Measurements from ENCODE around the gene COL17A1.

The COL17A1 gene

GRCh38 chr10:104090611-104091010 is 4.9 kb upstream of the COL17A1 start:
- H3K18ac ChIP-seq (ENCODE audit: low read depth in 1 of 2, low read length in 2 of 2), result no peak overlapping the region
- H4K91ac ChIP-seq (ENCODE audit: low read length), result no peak overlapping the region
- peaks cover 6% of the 10 kb centered on the region for H3K4me1 ChIP-seq (ENCODE audit: control insufficient read depth, insufficient read depth, low read depth, low read length)
- no peaks in the 10 kb centered on the region for H3K79me1 ChIP-seq (replicated peaks; ENCODE audit: low read length, poor library complexity, severe bottlenecking)
- no peak overlapping the region for H2AK5ac ChIP-seq (ENCODE audit: low read length, severe bottlenecking)
- H2BK12ac ChIP-seq (ENCODE audit: low read length in 2 of 2), result no peak overlapping the region
- H3K23ac ChIP-seq (ENCODE audit: low read length in 2 of 2), result no peak overlapping the region
- H2BK15ac ChIP-seq (ENCODE audit: low read depth, poor library complexity, severe bottlenecking), result no peak overlapping the region
- H2BK120ac ChIP-seq (ENCODE audit: low read depth, low read length), result no peak overlapping the region
- H2BK5ac ChIP-seq (ENCODE audit: low read depth, low read length, poor library complexity, severe bottlenecking), result no peak overlapping the region
- 77% methylated on average over 2 of the region's 2 CpGs for WGBS
- no peak overlapping the region for H3K4ac ChIP-seq (ENCODE audit: low read depth in 1 of 2, low read length in 2 of 2)
- H3K27me3 ChIP-seq (ENCODE audit: control insufficient read depth in 1 of 2, insufficient read depth in 1 of 2, low read length in 2 of 2), result no peaks in the 10 kb centered on the region
- no peak overlapping the region for H2AFZ ChIP-seq (ENCODE audit: low read depth, low read length)
- H3K4me2 ChIP-seq (ENCODE audit: low read length, poor library complexity, severe bottlenecking), result no peak overlapping the region
- H3K9ac ChIP-seq (ENCODE audit: low read length), result no peak overlapping the region
- H3K27ac ChIP-seq (ENCODE audit: low read length, poor library complexity, severe bottlenecking), result peak overlapping the region; percentile 36
- H3K9me3 ChIP-seq (ENCODE audit: control insufficient read depth, low read length), result peaks cover 23% of the 10 kb centered on the region
- H3K14ac ChIP-seq (ENCODE audit: low read length in 2 of 2), result no peak overlapping the region
- H3K36me3 ChIP-seq (ENCODE audit: control insufficient read depth in 1 of 2, insufficient read depth in 2 of 2, low read depth in 1 of 2, low read length in 2 of 2), result no peaks in the 10 kb centered on the region
- no peak overlapping the region for H4K8ac ChIP-seq (ENCODE audit: low read length)
- H3K4me3 ChIP-seq (ENCODE audit: insufficient read depth in 1 of 2, low read depth in 1 of 2, low read length in 2 of 2), result no peak overlapping the region
- no peak for DNase-seq

- Histone ChIP-seq H3K27ac (ENCODE audit: low read length, poor library complexity, severe bottlenecking) (no peak overlapping the region), H3K9ac (ENCODE audit: low read length) (no peak overlapping the region), H3K36me3 (ENCODE audit: control insufficient read depth in 1 of 2, insufficient read depth in 2 of 2, low read depth in 1 of 2, low read length in 2 of 2) (no peaks in the 10 kb centered on the region), H3K4me1 (ENCODE audit: control insufficient read depth, insufficient read depth, low read depth, low read length) (peaks cover 6% of the 10 kb centered on the region), H2BK5ac (ENCODE audit: low read depth, low read length, poor library complexity, severe bottlenecking) (no peak overlapping the region), H2AK5ac (ENCODE audit: low read length, severe bottlenecking) (no peak overlapping the region), H2BK15ac (ENCODE audit: low read depth, poor library complexity, severe bottlenecking) (no peak overlapping the region), H3K4me3 (ENCODE audit: insufficient read depth in 1 of 2, low read depth in 1 of 2, low read length in 2 of 2) (no peak overlapping the region), H3K27me3 (ENCODE audit: control insufficient read depth in 1 of 2, insufficient read depth in 1 of 2, low read length in 2 of 2) (no peaks in the 10 kb centered on the region), H3K4ac (ENCODE audit: low read depth in 1 of 2, low read length in 2 of 2) (no peak overlapping the region), H4K91ac (ENCODE audit: low read length) (no peak overlapping the region), H3K14ac (ENCODE audit: low read length in 2 of 2) (no peak overlapping the region), H2AFZ (ENCODE audit: low read depth, low read length) (no peak overlapping the region), H2BK120ac (ENCODE audit: low read depth, low read length) (no peak overlapping the region), H3K9me3 (ENCODE audit: control insufficient read depth, low read length) (peaks cover 23% of the 10 kb centered on the region), H4K8ac (ENCODE audit: low read length) (no peak overlapping the region), H3K79me1 (replicated peaks; ENCODE audit: low read length, poor library complexity, severe bottlenecking) (no peaks in the 10 kb centered on the region), H2BK12ac (ENCODE audit: low read length in 2 of 2) (no peak overlapping the region), H3K4me2 (ENCODE audit: low read length, poor library complexity, severe bottlenecking) (no peak overlapping the region), H3K18ac (ENCODE audit: low read depth in 1 of 2, low read length in 2 of 2) (no peak overlapping the region), H3K23ac (ENCODE audit: low read length in 2 of 2) (no peak overlapping the region)
- 93% methylated on average over 3 of the region's 3 CpGs for WGBS
- DNase-seq, result no peak
Measured at GRCh38 chr10:104089621-104090020, 3.9 kb upstream of the COL17A1 start.

DNA sequence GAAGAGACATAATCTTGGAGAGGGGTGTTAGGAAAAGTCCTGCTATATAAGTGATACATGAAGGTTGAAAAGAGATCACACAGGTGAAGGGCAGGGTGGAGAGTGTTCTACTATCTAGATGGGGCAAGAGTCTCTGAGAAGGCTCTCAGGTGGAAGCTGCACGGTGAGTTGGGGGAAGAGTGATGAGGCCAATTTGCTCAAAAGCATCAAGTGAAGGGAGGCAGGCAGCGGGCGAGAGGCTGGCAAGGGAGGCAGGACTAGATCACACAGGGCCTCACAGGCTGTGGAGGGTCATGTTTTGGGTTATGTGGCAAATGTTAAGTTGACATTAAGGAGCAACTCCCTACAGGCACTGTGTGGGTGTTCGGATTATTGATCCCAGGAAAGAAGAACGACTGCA is 2.6 kb upstream of the COL17A1 start:
- H3K4me3 ChIP-seq (ENCODE audit: insufficient read depth in 1 of 2, low read depth in 1 of 2, low read length in 2 of 2), result no peak overlapping the region
- H2BK12ac ChIP-seq (ENCODE audit: low read length in 2 of 2), result no peak overlapping the region
- no peak overlapping the region for H3K27ac ChIP-seq (ENCODE audit: low read length, poor library complexity, severe bottlenecking)
- H2AFZ ChIP-seq (ENCODE audit: low read depth, low read length), result no peak overlapping the region
- H3K36me3 ChIP-seq (ENCODE audit: control insufficient read depth in 1 of 2, insufficient read depth in 2 of 2, low read depth in 1 of 2, low read length in 2 of 2), result no peaks in the 10 kb centered on the region
- no peak overlapping the region for H2BK15ac ChIP-seq (ENCODE audit: low read depth, poor library complexity, severe bottlenecking)
- H3K18ac ChIP-seq (ENCODE audit: low read depth in 1 of 2, low read length in 2 of 2), result no peak overlapping the region
- H3K79me1 ChIP-seq (replicated peaks; ENCODE audit: low read length, poor library complexity, severe bottlenecking), result no peaks in the 10 kb centered on the region
- H2BK120ac ChIP-seq (ENCODE audit: low read depth, low read length), result no peak overlapping the region
- H3K4ac ChIP-seq (ENCODE audit: low read depth in 1 of 2, low read length in 2 of 2), result no peak overlapping the region
- H3K14ac ChIP-seq (ENCODE audit: low read length in 2 of 2), result no peak overlapping the region
- no peak overlapping the region for H2BK5ac ChIP-seq (ENCODE audit: low read depth, low read length, poor library complexity, severe bottlenecking)
- no peak overlapping the region for H4K8ac ChIP-seq (ENCODE audit: low read length)
- no peak overlapping the region for H3K23ac ChIP-seq (ENCODE audit: low read length in 2 of 2)
- H2AK5ac ChIP-seq (ENCODE audit: low read length, severe bottlenecking), result no peak overlapping the region
- no peak overlapping the region for H3K9ac ChIP-seq (ENCODE audit: low read length)
- no peak overlapping the region for H4K91ac ChIP-seq (ENCODE audit: low read length)
- H3K4me2 ChIP-seq (ENCODE audit: low read length, poor library complexity, severe bottlenecking), result no peak overlapping the region
- 98% methylated on average over 5 of the region's 5 CpGs for WGBS
- H3K4me1 ChIP-seq (ENCODE audit: control insufficient read depth, insufficient read depth, low read depth, low read length), result peaks cover 8% of the 10 kb centered on the region
- H3K9me3 ChIP-seq (ENCODE audit: control insufficient read depth, low read length), result peaks cover 17% of the 10 kb centered on the region
- H3K27me3 ChIP-seq (ENCODE audit: control insufficient read depth in 1 of 2, insufficient read depth in 1 of 2, low read length in 2 of 2), result no peaks in the 10 kb centered on the region
- no peak for DNase-seq

DNA sequence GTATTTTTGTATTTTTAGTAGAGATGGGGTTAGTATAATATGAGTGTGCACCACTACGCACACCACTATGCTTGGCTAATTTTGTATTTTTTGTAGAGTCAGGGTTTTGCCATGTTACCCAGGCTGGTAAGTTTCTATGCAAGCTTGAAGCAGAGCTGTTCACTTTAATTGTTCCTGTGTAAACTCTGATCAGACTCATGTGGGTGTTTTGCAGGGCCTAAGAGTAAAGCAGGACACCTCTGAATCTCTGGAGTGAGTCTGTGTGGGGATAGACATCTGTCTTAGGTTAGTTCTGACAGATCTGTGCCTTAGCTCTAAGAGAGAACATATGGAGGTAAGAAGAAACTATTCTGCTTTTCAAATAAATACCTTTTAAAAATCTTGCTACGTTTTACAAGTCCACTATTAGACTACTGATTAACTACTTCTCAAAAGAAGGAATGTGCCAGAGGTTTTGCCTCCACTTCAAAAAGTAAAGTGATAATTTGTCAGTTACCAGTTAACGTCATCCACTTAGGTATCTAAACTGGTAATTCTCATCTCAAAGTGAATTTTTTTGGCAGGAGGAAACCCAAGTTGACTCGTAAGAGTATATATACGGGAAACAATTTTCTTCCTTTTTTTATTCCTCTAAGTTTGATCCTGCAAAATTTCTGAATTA is 1.1 kb downstream of the COL17A1 start:
- H3K79me1 ChIP-seq (replicated peaks; ENCODE audit: low read length, poor library complexity, severe bottlenecking), result no peaks in the 10 kb centered on the region
- peaks cover 6% of the 10 kb centered on the region for H3K4me1 ChIP-seq (ENCODE audit: control insufficient read depth, insufficient read depth, low read depth, low read length)
- no peak overlapping the region for H3K4ac ChIP-seq (ENCODE audit: low read depth in 1 of 2, low read length in 2 of 2)
- no peak overlapping the region for H3K18ac ChIP-seq (ENCODE audit: low read depth in 1 of 2, low read length in 2 of 2)
- H3K4me3 ChIP-seq (ENCODE audit: insufficient read depth in 1 of 2, low read depth in 1 of 2, low read length in 2 of 2), result no peak overlapping the region
- H3K14ac ChIP-seq (ENCODE audit: low read length in 2 of 2), result no peak overlapping the region
- no peaks in the 10 kb centered on the region for H3K27me3 ChIP-seq (ENCODE audit: control insufficient read depth in 1 of 2, insufficient read depth in 1 of 2, low read length in 2 of 2)
- H2BK5ac ChIP-seq (ENCODE audit: low read depth, low read length, poor library complexity, severe bottlenecking), result no peak overlapping the region
- H2AK5ac ChIP-seq (ENCODE audit: low read length, severe bottlenecking), result no peak overlapping the region
- no peak overlapping the region for H2BK120ac ChIP-seq (ENCODE audit: low read depth, low read length)
- H3K23ac ChIP-seq (ENCODE audit: low read length in 2 of 2), result no peak overlapping the region
- no peak overlapping the region for H4K91ac ChIP-seq (ENCODE audit: low read length)
- no peaks in the 10 kb centered on the region for H3K36me3 ChIP-seq (ENCODE audit: control insufficient read depth in 1 of 2, insufficient read depth in 2 of 2, low read depth in 1 of 2, low read length in 2 of 2)
- H2BK12ac ChIP-seq (ENCODE audit: low read length in 2 of 2), result no peak overlapping the region
- H3K27ac ChIP-seq (ENCODE audit: low read length, poor library complexity, severe bottlenecking), result peak overlapping the region; percentile 89
- no peak overlapping the region for H2BK15ac ChIP-seq (ENCODE audit: low read depth, poor library complexity, severe bottlenecking)
- H4K8ac ChIP-seq (ENCODE audit: low read length), result no peak overlapping the region
- H3K4me2 ChIP-seq (ENCODE audit: low read length, poor library complexity, severe bottlenecking), result peak overlapping the region; percentile 54
- no peaks in the 10 kb centered on the region for H3K9me3 ChIP-seq (ENCODE audit: control insufficient read depth, low read length)
- H2AFZ ChIP-seq (ENCODE audit: low read depth, low read length), result no peak overlapping the region
- DNase-seq, result no peak
- no peak overlapping the region for H3K9ac ChIP-seq (ENCODE audit: low read length)
- WGBS, result 93% methylated on average over 5 of the region's 5 CpGs
